Left renal cortex interstitium (tissue), 4 donors: ENCODE results near the gene CISD2. TPM values are rescaled to one million over a fixed set of nuclear protein-coding genes. Genes with fewer than 3 reads are reported as not detected.
"Not testable (repeated sequence)": the region's sequence is repeated elsewhere in the genome, so short reads cannot be mapped to it uniquely, and the experiment has no call there.

Experiments
- DNase-seq, 4 donors: peaks; one replicate each; pipeline ENCODE4 v3.0.0-alpha.2; 2013; ENCODE audit warnings: low read depth in 4 of 4, low spot score in 2 of 4, missing footprints in 1 of 4
- polyA plus RNA-seq, 4 donors: library from polyadenylated mRNA; unstranded; fragments of 120-200 nt; gene quantifications; one replicate each; pipeline ENCODE4 v1.2.1, GENCODE V29; 2013; ENCODE audit not compliant: insufficient read length in 4 of 4

CISD2 gene
- polyA plus RNA-seq, result 10 to 100 TPM; 39.5 to 57.1 (median 54.0) TPM

GRCh38 chr4:102868781-102869568 is at the start of gene CISD2:
CISD2 (plus strand) TSS chr4:102868992; CDS start chr4:102869085, 93 bp downstream.
- DNase-seq, result peak; percentile 83 to 93 (median 86)

- DNase-seq, result not testable (repeated sequence)
Observed at GRCh38 chr4:102819100-102819499, 49.7 kb upstream of the CISD2 start.

GRCh38 chr4:102819588-102820365 is 49.0 kb upstream of the CISD2 start:
- no peak for DNase-seq

- no peak for DNase-seq
Observed at GRCh38 chr4:102823464-102823863, 45.3 kb upstream of the CISD2 start.

DNA sequence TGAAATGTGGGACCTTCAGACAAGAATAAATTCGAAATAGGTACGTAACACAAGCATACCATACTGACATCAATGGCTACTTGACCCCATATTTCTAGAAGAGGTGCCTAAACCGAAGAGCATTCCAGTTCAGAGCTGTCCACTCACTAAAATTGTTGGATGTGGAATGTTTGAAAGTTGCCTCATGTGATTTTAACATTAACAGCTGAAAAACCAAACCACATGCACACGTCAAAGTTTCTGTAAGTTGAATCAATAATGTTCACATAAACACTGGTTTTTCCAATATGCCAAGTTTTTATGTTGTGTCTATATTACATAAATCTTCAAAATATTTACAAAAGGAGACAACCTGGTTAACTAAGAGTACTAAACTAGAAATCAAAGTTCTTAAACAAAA is 44.9 kb upstream of the CISD2 start:
- DNase-seq, result no peak

DNA sequence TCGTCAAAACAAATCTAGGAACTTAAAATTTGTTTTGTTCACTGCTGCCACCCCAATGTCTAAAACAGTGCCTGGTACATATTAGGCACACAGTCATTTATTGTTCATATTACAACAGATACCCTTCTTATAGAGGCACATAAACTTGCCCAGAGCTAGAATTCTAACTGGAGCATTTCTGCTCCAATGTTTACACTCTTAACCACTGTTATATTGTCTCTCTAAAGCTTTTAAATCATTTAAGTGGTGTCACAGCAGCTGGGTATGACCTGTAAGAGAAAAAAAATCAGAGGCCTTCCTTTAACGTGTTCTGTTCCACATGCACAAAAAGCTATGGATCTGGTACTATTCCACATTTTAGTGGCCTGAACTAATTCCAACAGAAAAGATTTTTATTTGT is 44.4 kb upstream of the CISD2 start:
- DNase-seq, result no peak

- peak; percentile 43 to 83 (median 57) for DNase-seq
Observed at GRCh38 chr4:102825261-102826091, 43.3 kb upstream of the CISD2 start.

- no peak for DNase-seq
Observed at GRCh38 chr4:102826105-102826889, 42.5 kb upstream of the CISD2 start.

DNA sequence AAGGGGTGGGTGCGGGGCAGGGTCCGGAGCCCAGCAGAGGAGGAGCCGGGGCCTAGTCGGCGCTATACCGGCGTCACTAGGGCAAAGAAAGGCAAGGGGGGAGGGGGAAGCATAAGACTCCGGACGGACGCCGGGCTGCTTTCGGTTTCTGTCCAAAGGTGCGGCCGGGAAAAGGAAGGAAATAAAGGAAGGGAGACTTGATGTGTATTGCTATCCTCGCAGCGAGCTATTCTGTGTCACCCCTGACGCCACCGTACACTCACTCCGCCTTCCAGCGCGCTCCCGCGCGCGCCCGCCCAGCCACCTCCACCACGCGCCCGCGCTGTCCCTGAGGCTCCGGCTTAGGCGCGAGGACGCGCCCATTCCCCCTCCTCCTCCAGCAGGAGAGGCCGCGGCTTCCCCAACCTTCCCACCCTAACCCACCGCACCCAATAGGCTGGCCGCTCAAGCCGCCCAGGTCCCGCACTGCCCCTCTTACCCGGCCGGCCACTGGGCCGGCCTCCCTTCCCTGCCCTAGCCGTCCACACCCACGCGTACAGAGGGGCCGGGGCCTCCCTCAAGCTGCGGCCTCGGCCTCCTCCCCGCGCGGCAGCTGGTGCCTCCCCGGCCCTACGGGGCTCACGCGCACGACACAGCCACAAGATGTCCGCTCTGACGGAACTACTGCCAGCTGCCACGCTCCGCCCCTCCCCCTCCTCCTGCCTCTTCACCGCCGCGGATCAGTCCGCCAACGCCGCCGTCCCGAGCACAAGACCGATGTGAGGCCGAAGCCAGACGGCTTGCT is 41.7 kb upstream of the CISD2 start, which contains the start of gene UBE2D3:
UBE2D3 (minus strand) TSS at position 662 of the 784 bp plus-strand sequence. CDS start 1,043 bp downstream, outside the sequence.
- DNase-seq, result peak; percentile 83 to 95 (median 89)

- DNase-seq, result peak; percentile 98 to 100 (median 98)
Observed at GRCh38 chr4:102827674-102828496, 40.9 kb upstream of the CISD2 start.

DNA sequence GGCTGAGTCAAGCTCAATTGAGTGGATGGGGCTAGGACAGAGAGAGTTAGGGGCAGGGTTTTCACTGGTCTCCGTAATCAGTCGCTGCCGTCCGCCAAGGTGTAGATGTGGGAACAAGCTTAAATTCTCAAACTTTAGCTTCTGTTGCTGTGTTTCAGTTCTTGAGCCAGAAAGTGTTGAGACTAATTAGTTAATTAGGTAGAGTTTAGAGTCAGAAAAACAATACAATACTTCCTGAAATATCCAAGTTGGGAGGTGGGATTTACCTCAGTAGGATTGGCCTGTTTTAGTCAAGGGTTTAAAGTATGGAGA is 40.3 kb upstream of the CISD2 start:
- no peak for DNase-seq

- no peak for DNase-seq
Observed at GRCh38 chr4:102829803-102830202, 39.0 kb upstream of the CISD2 start.

DNA sequence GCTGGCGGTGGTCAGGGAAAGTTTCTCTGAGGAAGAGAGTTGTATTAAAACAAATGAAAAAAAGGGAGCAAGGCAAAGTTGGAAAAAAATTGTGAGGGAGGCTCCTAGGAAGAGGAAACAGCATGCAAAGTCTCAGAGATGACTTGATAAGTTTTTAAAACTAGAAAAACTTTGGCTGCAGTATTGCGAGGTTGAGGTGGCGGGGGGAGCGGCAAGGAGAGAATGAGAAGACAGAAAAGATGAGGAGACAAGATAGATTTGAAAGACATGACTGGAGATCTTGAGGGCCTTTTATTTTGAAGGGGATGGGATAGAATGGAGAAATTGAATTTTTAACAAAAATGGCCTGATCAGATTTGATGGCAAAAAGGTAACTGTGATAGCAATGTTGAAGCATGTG is 36.7 kb upstream of the CISD2 start:
- no peak for DNase-seq

- no peak for DNase-seq
Observed at GRCh38 chr4:102832667-102833066, 36.1 kb upstream of the CISD2 start.

GRCh38 chr4:102836596-102836995 is 32.2 kb upstream of the CISD2 start:
- DNase-seq, result no peak

GRCh38 chr4:102842367-102842766 is 26.4 kb upstream of the CISD2 start:
- no peak for DNase-seq

- no peak for DNase-seq
Observed at GRCh38 chr4:102843273-102843672, 25.5 kb upstream of the CISD2 start.

- DNase-seq, result no peak
Observed at GRCh38 chr4:102843938-102844337, 24.9 kb upstream of the CISD2 start.
